BLaER1 treated with 17β-estradiol and CSF1 and Interleukin-3, amounts not matched to agents 10 nM and 100 nM (cell line): Measurements from ENCODE around the gene UVSSA.
A peak's percentile ranks its signal among the peaks of the same experiment; 100 is the strongest.

ENCODE experiments used
- H3K27ac ChIP-seq, 11 experiments: shearing (Covaris generic); formaldehyde crosslinking; 2 replicates each; pipeline ENCODE4 v1.8.1; 2022
- H3K27me3 ChIP-seq, 11 experiments: shearing (Covaris generic); formaldehyde crosslinking; 2 replicates each; pipeline ENCODE4 v1.8.1; 2022
- H3K36me3 ChIP-seq, 11 experiments: shearing (Covaris generic); formaldehyde crosslinking; 2 replicates each; pipeline ENCODE4 v1.8.1; 2022
- H3K4me1 ChIP-seq, 10 experiments: shearing (Covaris generic); formaldehyde crosslinking; 2 replicates each; pipeline ENCODE4 v1.8.1; 2022
- H3K4me2 ChIP-seq, 11 experiments: shearing (Covaris generic); formaldehyde crosslinking; 2 replicates each; pipeline ENCODE4 v1.8.1; 2022
- H3K4me3 ChIP-seq, 10 experiments: shearing (Covaris generic); formaldehyde crosslinking; 2 replicates each; pipeline ENCODE4 v1.8.1; 2022
- H3K9ac ChIP-seq, 11 experiments: shearing (Covaris generic); formaldehyde crosslinking; 2 replicates each; pipeline ENCODE4 v1.8.1; 2022
- H3K9me3 ChIP-seq, 11 experiments: shearing (Covaris generic); formaldehyde crosslinking; replicated peaks in 1 of 11; 2 replicates each; pipeline ENCODE4 v1.8.1; 2022
- H4K20me1 ChIP-seq, 11 experiments: shearing (Covaris generic); formaldehyde crosslinking; 2 replicates each; pipeline ENCODE4 v1.8.1; 2022
- Cebpa-rat ChIP-seq, 11 experiments: shearing (Covaris generic); IDR thresholded peaks; 2 replicates each; pipeline ENCODE4 v1.8.1; 2022

UVSSA gene

DNA sequence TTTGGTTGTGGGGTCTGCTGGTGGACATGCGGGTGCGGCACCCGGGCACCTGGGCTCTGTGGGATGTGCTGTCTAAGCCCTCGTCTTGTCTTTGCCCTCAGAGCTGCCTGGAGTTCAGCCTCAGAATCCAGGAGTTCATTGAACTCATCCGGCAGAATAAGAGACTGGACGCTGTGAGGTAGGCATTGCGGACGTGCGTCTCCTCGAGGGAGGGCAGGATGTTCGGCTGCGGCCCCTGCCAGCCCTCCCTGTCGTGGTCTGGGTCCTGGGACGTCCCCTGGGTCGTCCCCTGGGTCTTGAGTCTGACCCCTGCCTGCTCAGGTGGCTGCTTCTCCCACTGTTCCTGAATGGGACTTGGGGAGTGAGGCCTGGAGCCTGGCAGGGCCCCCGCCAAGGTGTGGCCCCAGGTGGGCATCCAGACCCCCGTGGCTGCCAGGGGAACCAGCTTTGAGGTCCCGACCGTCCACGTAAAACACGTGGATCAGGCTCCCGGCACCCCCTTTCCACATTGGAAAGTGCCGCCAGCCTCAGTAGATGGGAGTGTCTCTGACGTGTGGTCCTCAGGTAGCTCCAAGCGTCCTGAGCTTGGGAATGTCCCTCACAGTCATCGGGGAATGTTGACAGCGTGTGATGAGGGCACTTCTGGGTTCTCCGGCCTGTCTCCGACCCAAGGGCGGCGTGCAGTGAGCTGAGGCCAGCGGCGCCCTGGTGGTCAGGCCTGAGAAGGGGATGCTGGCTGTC, 19.3 kb upstream of the UVSSA start:
- no peaks in the 10 kb centered on the region for H3K27me3 ChIP-seq
- no peaks in the 10 kb centered on the region for H3K9me3 ChIP-seq
- peaks cover 89 to 100% (median 95%) of the 10 kb centered on the region in 11 experiments for H3K36me3 ChIP-seq
- H3K4me2 ChIP-seq = peak overlapping the region in 5 of 11 experiments; percentile 50 to 67 (median 55); a peak in 4 of 22 replicates
- H3K9ac ChIP-seq = peak overlapping the region in 5 of 11 experiments; percentile 1 to 41 (median 12); a peak in 5 of 22 replicates
- TF ChIP-seq Cebpa-rat (IDR thresholded peaks at IDR 0.05) = no peak
- H3K27ac ChIP-seq = no peak overlapping the region; a peak in 1 of 22 replicates
- H4K20me1 ChIP-seq = peaks cover 37 to 99% (median 79%) of the 10 kb centered on the region in 11 experiments
- H3K4me1 ChIP-seq = peaks cover 18 to 70% (median 48%) of the 10 kb centered on the region in 10 experiments
- H3K4me3 ChIP-seq = no peak overlapping the region

DNA sequence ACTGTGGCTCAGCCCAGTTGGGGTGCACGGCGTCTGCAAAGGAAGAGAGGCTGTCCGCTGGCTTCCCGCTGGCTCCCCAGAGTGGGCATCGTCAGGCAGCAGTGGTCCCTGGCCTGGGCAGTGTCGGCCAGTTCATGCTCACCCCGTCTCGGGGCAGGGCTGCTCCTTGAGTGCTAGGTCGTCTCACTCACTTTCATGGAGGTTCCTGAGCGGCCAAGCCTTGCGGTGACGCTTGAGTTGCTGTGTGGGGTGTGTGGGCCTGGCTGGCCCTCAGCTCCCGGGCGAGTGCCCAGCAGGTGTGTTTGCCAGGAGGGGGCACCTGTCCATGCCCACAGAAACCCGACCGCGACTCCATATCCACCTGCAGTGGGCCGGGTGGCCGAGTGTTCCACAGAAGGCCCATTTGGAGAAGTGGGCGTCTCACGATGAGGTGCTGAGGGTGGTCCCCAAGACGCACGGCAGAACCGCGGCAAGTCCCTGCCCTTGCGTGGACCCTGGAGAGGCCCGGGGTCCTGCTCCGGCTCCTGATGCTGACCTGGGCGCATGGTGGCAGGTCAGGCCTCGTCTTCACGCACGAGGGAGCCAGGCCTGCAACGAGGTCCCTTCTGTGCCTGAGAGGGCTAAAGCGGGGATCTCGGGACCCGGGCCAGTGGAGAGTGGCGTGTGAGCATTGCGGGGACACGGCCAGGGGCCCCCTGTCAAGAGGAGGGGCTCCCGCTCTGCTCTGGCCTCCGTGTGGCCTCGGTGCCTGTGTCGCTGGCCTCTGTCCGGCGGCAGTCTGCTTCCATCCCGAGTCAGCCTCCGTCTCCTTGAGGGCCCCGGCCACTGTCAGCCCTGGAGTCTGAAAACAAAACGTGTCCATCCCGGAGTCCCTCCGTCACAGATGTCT, 18.5 kb upstream of the UVSSA start:
- Histone ChIP-seq H3K27me3 (no peaks in the 10 kb centered on the region), H3K36me3 (peaks cover 84 to 98% (median 94%) of the 10 kb centered on the region in 11 experiments), H3K4me1 (peaks cover 26 to 77% (median 56%) of the 10 kb centered on the region in 10 experiments), H3K4me2 (peak overlapping the region in 4 of 11 experiments; percentile 9 to 31 (median 21); a peak in 4 of 22 replicates), H3K4me3 (no peak overlapping the region), H3K9me3 (no peaks in the 10 kb centered on the region), H4K20me1 (peaks cover 37 to 96% (median 79%) of the 10 kb centered on the region in 11 experiments), H3K27ac (peak overlapping the region in 2 of 11 experiments; percentile 36 to 40; a peak in 2 of 22 replicates), H3K9ac (peak overlapping the region in 2 of 11 experiments; percentile 19 to 41; a peak in 3 of 22 replicates)
- TF ChIP-seq Cebpa-rat (IDR thresholded peaks at IDR 0.05) = no peak

DNA sequence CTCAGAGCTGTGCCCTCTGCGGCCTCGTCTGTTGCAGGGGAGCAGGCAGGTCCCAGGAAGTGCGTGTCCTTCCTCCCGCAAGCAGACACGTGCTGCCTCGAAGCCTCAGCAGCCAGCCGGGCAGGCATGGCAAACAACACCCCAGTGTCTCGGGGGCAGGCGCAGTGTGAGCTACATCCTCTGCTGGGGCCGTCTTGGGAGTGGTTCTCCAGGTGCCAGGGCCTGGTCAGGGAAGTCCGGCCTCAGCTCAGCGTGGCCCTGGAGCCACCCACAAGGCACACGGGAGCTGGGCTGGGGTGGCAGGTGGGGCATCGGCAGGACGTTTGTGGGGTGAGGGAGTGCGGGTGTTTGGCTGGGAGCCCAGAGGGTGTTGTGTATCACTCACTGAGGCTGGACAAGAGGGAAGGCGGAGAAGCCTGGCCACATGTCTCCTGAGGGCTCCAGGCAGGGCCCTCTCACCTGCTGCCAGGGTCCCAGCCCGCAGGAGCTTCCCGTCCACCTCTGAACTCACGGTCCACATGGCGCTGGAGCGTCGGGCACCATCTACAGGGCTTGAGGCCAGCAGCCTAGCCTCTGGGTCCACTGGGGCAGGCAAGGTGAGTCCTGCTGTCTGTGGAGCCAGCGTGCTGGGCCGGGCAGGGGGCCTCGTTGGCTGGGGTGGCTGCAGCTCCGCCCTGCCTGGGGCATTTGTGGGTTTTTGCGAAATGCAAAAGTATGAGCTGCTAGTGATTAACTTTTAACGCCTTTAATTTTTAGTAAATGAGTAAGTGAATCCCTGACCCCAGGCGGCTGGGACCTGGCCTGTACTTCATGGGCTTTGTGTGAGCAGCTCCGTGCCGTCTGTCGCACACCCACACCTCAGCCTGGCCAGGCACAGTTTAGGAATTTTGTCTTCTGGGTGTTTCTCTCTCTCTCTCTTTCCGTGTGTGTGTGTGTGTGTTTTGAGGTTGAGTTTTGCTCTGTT, 17.3 kb upstream of the UVSSA start:
- H3K4me2 ChIP-seq = peak overlapping the region in 7 of 11 experiments; percentile 6 to 31 (median 25); a peak in 7 of 22 replicates
- H3K36me3 ChIP-seq = peaks cover 76 to 92% (median 88%) of the 10 kb centered on the region in 11 experiments
- H3K4me3 ChIP-seq = no peak overlapping the region
- TF ChIP-seq Cebpa-rat (IDR thresholded peaks at IDR 0.05) = no peak
- peaks cover 40 to 87% (median 73%) of the 10 kb centered on the region in 11 experiments for H4K20me1 ChIP-seq
- peaks cover 33 to 84% (median 63%) of the 10 kb centered on the region in 10 experiments for H3K4me1 ChIP-seq
- peak overlapping the region in 5 of 11 experiments; percentile 19 to 45 (median 26); a peak in 3 of 22 replicates for H3K9ac ChIP-seq
- peaks cover 0 to 4% (median under 1%) of the 10 kb centered on the region in 11 experiments; a peak in 8 of 22 replicates for H3K9me3 ChIP-seq
- H3K27me3 ChIP-seq = no peaks in the 10 kb centered on the region
- peak overlapping the region in 8 of 11 experiments; percentile 2 to 40 (median 30); a peak in 8 of 22 replicates for H3K27ac ChIP-seq

DNA sequence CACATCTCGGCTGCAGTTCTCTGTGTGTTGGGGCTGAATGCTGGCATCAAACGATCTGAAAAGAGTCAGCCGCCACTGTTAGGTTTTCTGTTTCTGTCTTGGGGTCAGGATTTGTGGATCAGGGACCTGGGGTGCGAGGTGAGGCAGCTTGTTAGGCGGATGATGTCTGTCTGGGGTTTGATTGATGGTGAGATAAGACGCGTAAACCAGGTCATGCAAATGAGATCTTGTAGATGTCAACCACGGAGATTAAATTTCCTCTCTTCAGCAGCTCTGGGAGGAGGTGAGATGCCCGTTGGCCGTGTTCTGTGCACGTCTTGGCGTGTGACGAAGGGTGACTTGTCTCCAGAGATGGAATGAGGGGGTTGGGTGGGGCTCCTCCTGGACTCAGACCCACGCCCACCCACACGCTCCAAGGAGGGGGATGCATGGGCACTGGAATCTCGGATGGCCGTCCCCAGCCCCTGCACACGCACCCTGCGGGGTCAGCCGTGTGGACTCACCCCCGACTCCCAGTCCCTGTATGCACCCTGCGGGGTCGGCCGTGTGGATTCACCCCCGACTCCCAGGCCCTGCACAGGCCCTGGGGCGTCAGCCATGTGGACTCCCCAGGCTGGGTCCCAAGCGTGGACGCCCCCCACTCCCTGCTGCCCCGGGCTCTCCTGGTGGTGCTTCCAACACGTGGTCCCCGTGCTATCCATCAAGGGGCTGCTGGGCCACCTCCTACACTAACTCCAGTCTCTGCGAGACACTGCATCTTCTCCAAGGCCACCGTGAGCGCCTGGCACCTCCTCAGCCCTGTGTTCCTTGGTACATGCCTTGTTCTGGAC, 16.0 kb upstream of the UVSSA start:
- Histone ChIP-seq H3K9ac (peak overlapping the region in 5 of 11 experiments; percentile 4 to 67 (median 50); a peak in 6 of 22 replicates), H3K36me3 (peaks cover 71 to 90% (median 85%) of the 10 kb centered on the region in 11 experiments), H3K9me3 (peaks cover 0 to 17% (median 10%) of the 10 kb centered on the region in 11 experiments; a peak in 15 of 22 replicates), H3K4me3 (no peak overlapping the region), H3K27ac (peak overlapping the region in 1 of 11 experiments; percentile 27; a peak in 1 of 22 replicates), H3K4me2 (peak overlapping the region in 5 of 11 experiments; percentile 6 to 42 (median 11); a peak in 6 of 22 replicates), H4K20me1 (peaks cover 37 to 74% (median 65%) of the 10 kb centered on the region in 11 experiments), H3K4me1 (peaks cover 38 to 82% (median 66%) of the 10 kb centered on the region in 10 experiments), H3K27me3 (no peaks in the 10 kb centered on the region)
- no peak for TF ChIP-seq Cebpa-rat (IDR thresholded peaks at IDR 0.05)

GRCh38 chr4:1331591-1332353, 15.2 kb upstream of the UVSSA start:
- Histone ChIP-seq H3K4me1 (peaks cover 38 to 74% (median 61%) of the 10 kb centered on the region in 10 experiments), H3K4me3 (no peak overlapping the region), H3K9ac (peak overlapping the region in 5 of 11 experiments; percentile 4 to 67 (median 24); a peak in 6 of 22 replicates), H3K9me3 (peaks cover 0 to 25% (median 13%) of the 10 kb centered on the region in 11 experiments; a peak in 15 of 22 replicates), H3K4me2 (peak overlapping the region in 3 of 11 experiments; percentile 6 to 72 (median 56); a peak in 6 of 22 replicates), H3K27me3 (no peaks in the 10 kb centered on the region), H4K20me1 (peaks cover 33 to 66% (median 60%) of the 10 kb centered on the region in 11 experiments), H3K27ac (peak overlapping the region in 3 of 11 experiments; percentile 55 to 61 (median 60); a peak in 7 of 22 replicates), H3K36me3 (peaks cover 71 to 90% (median 85%) of the 10 kb centered on the region in 11 experiments)
- no peak for TF ChIP-seq Cebpa-rat (IDR thresholded peaks at IDR 0.05)

- Histone ChIP-seq H4K20me1 (peaks cover 24 to 60% (median 53%) of the 10 kb centered on the region in 11 experiments; a peak in 20 of 22 replicates), H3K9ac (peak overlapping the region in 8 of 11 experiments; percentile 23 to 67 (median 38); a peak in 9 of 22 replicates), H3K9me3 (peaks cover 0 to 30% (median 13%) of the 10 kb centered on the region in 11 experiments; a peak in 15 of 22 replicates), H3K4me1 (peaks cover 41 to 70% (median 61%) of the 10 kb centered on the region in 10 experiments), H3K27ac (peak overlapping the region in 8 of 11 experiments; percentile 22 to 61 (median 51); a peak in 16 of 22 replicates), H3K36me3 (peaks cover 71 to 90% (median 85%) of the 10 kb centered on the region in 11 experiments), H3K4me3 (no peak overlapping the region), H3K4me2 (peak overlapping the region; percentile 10 to 72 (median 33); a peak in 15 of 22 replicates), H3K27me3 (no peaks in the 10 kb centered on the region)
- TF ChIP-seq Cebpa-rat (IDR thresholded peaks at IDR 0.05) = no peak
These were observed 14.3 kb upstream of the UVSSA start for GRCh38 chr4:1332686-1333085.
